ES-I3 (cell line): ENCODE results near the gene SLC7A8.
A peak's percentile ranks its signal among the peaks of the same experiment; 100 is the strongest.
"Not testable (repeated sequence)": the region's sequence is repeated elsewhere in the genome, so short reads cannot be mapped to it uniquely, and the experiment has no call there.

Experiments used
- H3K36me3 ChIP-seq: 2 replicates; pipeline ENCODE4 v1.6.1; 2013; ENCODE audit warnings: mild to moderate bottlenecking, low read length, control low read depth, moderate library complexity; ENCODE audit not compliant: insufficient read depth
- H3K4me1 ChIP-seq: 2 replicates; pipeline ENCODE4 v1.6.1; 2013; ENCODE audit warnings: mild to moderate bottlenecking, control low read depth, low read length; ENCODE audit not compliant: insufficient read depth
- H3K9ac ChIP-seq: 2 replicates; pipeline ENCODE4 v1.6.1; 2013; ENCODE audit warnings: low read depth, mild to moderate bottlenecking, low read length, moderate library complexity
- H3K9me3 ChIP-seq: 2 replicates; pipeline ENCODE4 v1.6.1; 2013; ENCODE audit warnings: mild to moderate bottlenecking, low read length, moderate library complexity; ENCODE audit not compliant: control insufficient read depth, insufficient read depth

Gene SLC7A8

GRCh38 chr14:23113431-23114119 lies 69.9 kb downstream of the SLC7A8 start:
- no peaks in the 10 kb centered on the region for H3K9me3 ChIP-seq
- H3K36me3 ChIP-seq, result no peaks in the 10 kb centered on the region
- peaks cover 19% of the 10 kb centered on the region for H3K4me1 ChIP-seq
- H3K9ac ChIP-seq, result peak overlapping the region; percentile 22; the same call in 1 of the 2 replicates

DNA sequence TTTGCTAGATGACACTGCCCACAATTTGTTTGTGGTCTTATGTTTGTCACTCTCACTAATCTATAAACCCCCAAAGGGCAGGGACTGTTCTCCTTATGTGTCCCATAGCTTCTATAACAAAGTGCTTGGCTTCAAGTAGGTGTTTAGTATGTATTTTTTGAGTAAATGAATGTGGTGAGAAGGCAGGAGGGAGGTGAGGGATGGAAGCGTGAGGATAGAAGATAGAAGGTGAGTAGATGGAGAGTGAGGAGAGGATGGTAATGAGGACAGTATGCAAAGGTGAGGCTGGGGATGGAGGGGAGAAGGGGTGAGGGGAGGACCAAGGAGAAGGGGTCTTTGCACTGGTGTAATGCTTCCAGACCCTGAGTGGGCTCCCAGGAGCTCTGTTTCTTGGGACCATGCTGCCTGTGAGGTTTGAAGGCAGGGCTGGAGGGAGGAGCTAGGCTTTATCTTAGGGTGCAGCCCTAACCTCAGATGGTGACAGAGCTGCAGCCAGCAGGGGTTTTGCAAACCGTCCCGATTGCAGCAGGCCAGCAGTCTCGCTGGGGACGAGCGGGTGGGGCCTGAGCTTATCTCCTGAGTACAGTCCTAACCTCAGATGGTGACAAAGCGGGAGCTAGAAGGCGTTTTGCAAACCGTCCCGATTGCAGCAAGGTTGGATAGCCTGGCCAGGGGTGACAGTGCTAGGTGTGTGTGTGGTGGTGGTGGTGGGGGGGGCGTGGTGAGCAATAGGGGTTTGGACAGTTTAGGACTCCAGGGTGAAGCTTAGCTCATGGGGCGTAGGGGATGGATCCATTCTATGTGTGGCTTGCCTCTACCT lies 70.9 kb downstream of the SLC7A8 start:
- Histone ChIP-seq H3K9ac (no peak overlapping the region), H3K9me3 (no peaks in the 10 kb centered on the region)

GRCh38 chr14:23110579-23111365 lies 72.7 kb downstream of the SLC7A8 start:
- Histone ChIP-seq H3K36me3 (no peaks in the 10 kb centered on the region), H3K9ac (no peak overlapping the region), H3K4me1 (peaks cover 28% of the 10 kb centered on the region), H3K9me3 (no peaks in the 10 kb centered on the region)

More for the DNA sequence above, 70.9 kb downstream of the SLC7A8 start:
- peaks cover 19% of the 10 kb centered on the region for H3K4me1 ChIP-seq
- no peaks in the 10 kb centered on the region for H3K36me3 ChIP-seq

DNA sequence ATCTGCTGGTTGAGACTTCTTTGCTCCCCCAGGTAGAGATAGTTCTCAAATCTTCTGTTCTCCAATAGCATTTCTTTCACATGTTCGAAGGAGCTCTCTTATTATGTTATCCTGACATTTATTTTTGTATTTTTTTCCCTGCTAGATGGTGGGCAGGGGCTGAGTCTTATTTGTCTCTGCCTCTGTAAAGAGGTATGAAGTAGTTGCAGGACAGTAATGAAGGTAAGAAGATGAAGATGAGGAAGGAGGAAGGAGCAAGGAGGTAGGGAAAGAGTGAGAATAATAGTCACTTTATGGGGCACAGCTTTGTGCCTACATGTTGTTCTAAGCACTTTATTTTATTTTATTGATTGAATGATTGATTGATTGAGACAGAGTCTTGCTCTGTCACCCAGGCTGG lies 73.7 kb downstream of the SLC7A8 start:
- H3K9me3 ChIP-seq, result no peaks in the 10 kb centered on the region

DNA sequence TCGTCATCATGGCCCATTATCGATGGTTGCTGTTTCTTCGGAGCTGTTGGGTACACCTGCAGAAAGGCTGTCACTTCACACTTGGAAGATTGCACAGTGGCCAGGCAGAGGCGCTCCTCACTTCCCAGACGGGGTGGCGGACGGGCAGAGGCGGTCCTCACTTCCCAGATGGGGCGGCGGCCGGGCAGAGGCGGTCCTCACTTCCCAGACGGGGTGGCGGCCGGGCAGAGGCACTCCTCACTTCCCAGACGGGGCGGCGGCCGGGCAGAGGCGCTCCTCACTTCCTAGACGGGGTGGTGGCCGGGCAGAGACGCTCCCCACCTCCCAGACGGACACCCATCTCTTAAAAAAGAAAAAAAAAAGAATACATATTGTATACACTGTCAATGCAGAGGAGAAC lies 75.3 kb downstream of the SLC7A8 start:
- H3K4me1 ChIP-seq, result peaks cover 30% of the 10 kb centered on the region
- not testable (repeated sequence) for H3K9ac ChIP-seq, H3K36me3 ChIP-seq, H3K9me3 ChIP-seq

More for the DNA sequence above, 73.7 kb downstream of the SLC7A8 start:
- Histone ChIP-seq H3K9ac (no peak overlapping the region), H3K4me1 (peaks cover 36% of the 10 kb centered on the region), H3K36me3 (no peaks in the 10 kb centered on the region)

- not testable (repeated sequence) for H3K9ac ChIP-seq, H3K36me3 ChIP-seq, H3K9me3 ChIP-seq
- peaks cover 25% of the 10 kb centered on the region for H3K4me1 ChIP-seq
Measured at GRCh38 chr14:23107620-23108019, 75.8 kb downstream of the SLC7A8 start.

- Histone ChIP-seq H3K36me3 (no peaks in the 10 kb centered on the region), H3K9ac (no peak overlapping the region), H3K9me3 (no peaks in the 10 kb centered on the region), H3K4me1 (peaks cover 25% of the 10 kb centered on the region)
Measured at GRCh38 chr14:23106747-23107045, 76.8 kb downstream of the SLC7A8 start.

- Histone ChIP-seq H3K9ac (no peak overlapping the region), H3K4me1 (peaks cover 25% of the 10 kb centered on the region), H3K36me3 (no peaks in the 10 kb centered on the region), H3K9me3 (no peaks in the 10 kb centered on the region)
Measured at GRCh38 chr14:23105348-23105824, 78.1 kb downstream of the SLC7A8 start.

GRCh38 chr14:23104591-23105347 lies 78.7 kb downstream of the SLC7A8 start, which contains the start of gene CIROP:
CIROP (minus strand) TSS chr14:23104989; CDS start chr14:23104920, 69 bp downstream.
- H3K9ac ChIP-seq, result no peak within 1 kb of the TSS; the same call in 1 of the 2 replicates
- H3K9me3 ChIP-seq, result no peaks in the 10 kb centered on the region
- H3K36me3 ChIP-seq, result no peaks in the 10 kb centered on the region
- H3K4me1 ChIP-seq, result peaks cover 25% of the 10 kb centered on the region

DNA sequence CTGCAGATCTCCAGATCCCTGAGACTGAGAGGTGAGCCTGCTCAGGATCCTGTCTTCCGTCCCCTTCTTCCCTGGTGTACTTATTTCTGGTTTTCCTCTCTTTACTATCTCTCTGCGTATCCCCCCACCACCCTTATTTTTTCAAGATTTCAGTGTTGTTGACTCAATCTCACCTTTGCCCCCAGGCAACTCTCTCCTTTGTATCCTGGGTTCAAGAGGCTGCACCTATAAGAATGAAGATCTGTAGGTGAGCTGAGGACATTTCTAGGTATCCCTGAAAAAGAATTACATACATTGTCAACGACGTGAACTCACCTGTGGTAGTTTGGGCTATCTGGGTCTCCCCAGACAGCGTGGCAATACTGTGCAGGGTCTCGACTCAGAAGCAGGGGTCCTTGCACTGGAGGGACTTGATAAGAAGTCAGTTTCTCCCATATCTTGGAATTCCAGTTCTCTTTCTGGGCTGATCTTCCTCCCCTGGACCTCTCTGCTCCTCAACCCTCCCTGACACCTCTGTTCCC lies 79.3 kb downstream of the SLC7A8 start:
- Histone ChIP-seq H3K36me3 (no peaks in the 10 kb centered on the region), H3K9me3 (no peaks in the 10 kb centered on the region), H3K4me1 (peaks cover 25% of the 10 kb centered on the region), H3K9ac (no peak overlapping the region)

DNA sequence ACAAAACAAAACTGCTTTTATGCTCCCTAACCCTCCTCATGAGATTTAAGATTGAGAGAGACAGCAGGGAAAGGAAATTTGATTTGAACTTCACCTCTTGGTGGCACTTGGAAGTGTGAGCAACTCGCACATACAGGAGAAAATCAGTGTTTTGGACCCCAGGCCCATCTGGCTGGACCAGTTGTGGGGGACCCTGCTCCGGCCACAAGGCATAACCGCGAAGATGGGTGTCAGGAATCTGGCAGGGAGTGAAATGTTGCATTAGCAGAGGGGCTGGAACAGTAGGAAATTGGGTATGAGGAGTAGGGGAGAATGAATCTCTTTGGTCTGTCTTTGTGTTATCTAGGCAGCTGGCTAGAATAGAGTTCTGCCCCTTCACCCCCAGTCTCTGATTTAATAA lies 79.9 kb downstream of the SLC7A8 start:
- Histone ChIP-seq H3K9ac (no peak overlapping the region), H3K4me1 (peaks cover 25% of the 10 kb centered on the region), H3K9me3 (no peaks in the 10 kb centered on the region), H3K36me3 (0 out of 2 replicates have a peak, but pooled peaks cover under 1% of the 10 kb centered on the region)

- Histone ChIP-seq H3K36me3 (peaks cover 8% of the 10 kb centered on the region; the same call in 1 of the 2 replicates), H3K9ac (no peak overlapping the region), H3K4me1 (peaks cover 25% of the 10 kb centered on the region), H3K9me3 (no peaks in the 10 kb centered on the region)
Measured at GRCh38 chr14:23102801-23103200, 80.7 kb downstream of the SLC7A8 start.

GRCh38 chr14:23101986-23102625 lies 81.4 kb downstream of the SLC7A8 start:
- Histone ChIP-seq H3K9ac (no peak overlapping the region), H3K9me3 (no peaks in the 10 kb centered on the region), H3K4me1 (peaks cover 25% of the 10 kb centered on the region), H3K36me3 (peaks cover 9% of the 10 kb centered on the region; the same call in 1 of the 2 replicates)
